ENCODE data around the gene PROC. TPM values are rescaled to one million over a fixed set of nuclear protein-coding genes. Genes with fewer than 3 reads are reported as not detected.

Gene PROC
- total and polyA plus RNA-seq, 9 of the 15 experiments (the other 6 are each of a cell fraction or from before 2014, with no cell fraction given) = not detected

DNA sequence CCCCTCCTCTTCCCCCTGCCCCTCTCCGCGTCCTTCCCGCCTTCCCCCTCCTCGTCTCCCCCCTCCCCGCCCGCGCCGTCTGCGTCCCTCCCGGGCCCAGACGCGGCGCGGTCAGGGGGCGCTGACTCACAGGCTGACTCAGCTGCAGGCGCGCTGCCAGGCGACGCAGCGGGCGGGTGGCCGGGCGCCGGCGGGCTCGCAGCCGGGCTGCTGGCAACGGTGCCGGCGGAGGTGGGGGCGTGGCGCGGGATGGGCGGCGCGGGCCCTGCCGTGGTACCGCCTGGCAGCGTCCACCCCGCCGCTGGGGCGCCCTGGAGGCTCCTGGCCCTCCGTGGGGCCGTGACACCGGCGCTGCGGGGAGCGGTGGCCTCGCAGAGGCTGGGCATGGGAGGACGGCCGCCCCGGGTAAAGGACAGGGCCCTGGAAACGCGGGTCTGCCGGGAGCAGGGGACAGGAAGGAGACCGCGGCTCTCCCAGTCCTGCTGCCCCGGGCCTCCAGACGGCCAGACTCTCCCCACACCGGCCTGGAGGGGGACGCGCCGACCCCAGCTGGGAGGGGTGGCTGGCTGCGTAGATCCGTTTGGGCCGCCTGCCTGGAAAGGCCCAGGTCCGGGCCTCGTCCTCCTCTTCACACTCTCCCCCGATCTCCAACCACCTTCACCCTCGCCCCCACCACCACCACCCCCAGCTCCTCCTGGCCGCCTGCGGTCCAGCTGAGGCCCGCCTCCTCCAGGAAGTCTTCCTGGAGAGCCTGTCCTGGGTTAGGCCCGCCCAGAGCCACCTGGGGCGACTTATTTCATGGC lies 10.0 kb upstream of the PROC start (continued):
- TF ChIP-seq RBFOX2 (IDR thresholded peaks at IDR 0.05; ENCODE audit: low read depth, low read length) (peak; percentile 68), CBX1 (IDR thresholded peaks at IDR 0.05; ENCODE audit: low read depth) (0 out of 2 replicates have a peak, but pooled peaks have one; percentile 34), BRF1 (IDR thresholded peaks at IDR 0.05; ENCODE audit: borderline replicate concordance, extremely low read depth, insufficient read length) (no peak), HDAC2 (IDR thresholded peaks at IDR 0.05) (peak; percentile 92), HNRNPK (IDR thresholded peaks at IDR 0.05; ENCODE audit: low read depth, low read length, poor library complexity, severe bottlenecking) (peak; percentile 91), ZEB2 (IDR thresholded peaks at IDR 0.05) (peak; percentile 40; the same call in 1 of the 2 replicates), SMARCA5 (IDR thresholded peaks at IDR 0.05) (peak; percentile 95), POLR3G (IDR thresholded peaks at IDR 0.05; ENCODE audit: extremely low read depth, insufficient read length, insufficient replicate concordance) (no peak), KLF1 (tag; IDR thresholded peaks at IDR 0.05) (0 out of 2 replicates have a peak, but pooled peaks have one; percentile 23), ETS2 (tag; IDR thresholded peaks at IDR 0.05; ENCODE audit: borderline replicate concordance, poor library complexity, severe bottlenecking) (no peak), NRF1 (conservative IDR thresholded peaks at IDR 0.05 in 1 of 2, IDR thresholded peaks at IDR 0.05 in 1 of 2) (peak in 1 of 2 experiments; percentile 3; a peak in 2 of 4 replicates), SRSF7 (optimal IDR thresholded peaks at IDR 0.05; ENCODE audit: low read depth, low read length) (no peak), RB1 (IDR thresholded peaks at IDR 0.05; ENCODE audit: low read depth) (peak; percentile 93)
- TF ChIP-seq, protein P1, sequence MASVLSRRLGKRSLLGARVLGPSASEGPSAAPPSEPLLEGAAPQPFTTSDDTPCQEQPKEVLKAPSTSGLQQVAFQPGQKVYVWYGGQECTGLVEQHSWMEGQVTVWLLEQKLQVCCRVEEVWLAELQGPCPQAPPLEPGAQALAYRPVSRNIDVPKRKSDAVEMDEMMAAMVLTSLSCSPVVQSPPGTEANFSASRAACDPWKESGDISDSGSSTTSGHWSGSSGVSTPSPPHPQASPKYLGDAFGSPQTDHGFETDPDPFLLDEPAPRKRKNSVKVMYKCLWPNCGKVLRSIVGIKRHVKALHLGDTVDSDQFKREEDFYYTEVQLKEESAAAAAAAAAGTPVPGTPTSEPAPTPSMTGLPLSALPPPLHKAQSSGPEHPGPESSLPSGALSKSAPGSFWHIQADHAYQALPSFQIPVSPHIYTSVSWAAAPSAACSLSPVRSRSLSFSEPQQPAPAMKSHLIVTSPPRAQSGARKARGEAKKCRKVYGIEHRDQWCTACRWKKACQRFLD (CRISPR knock-in tag; IDR thresholded peaks at IDR 0.05) = peak; percentile 88
- TF ChIP-seq, protein P2, sequence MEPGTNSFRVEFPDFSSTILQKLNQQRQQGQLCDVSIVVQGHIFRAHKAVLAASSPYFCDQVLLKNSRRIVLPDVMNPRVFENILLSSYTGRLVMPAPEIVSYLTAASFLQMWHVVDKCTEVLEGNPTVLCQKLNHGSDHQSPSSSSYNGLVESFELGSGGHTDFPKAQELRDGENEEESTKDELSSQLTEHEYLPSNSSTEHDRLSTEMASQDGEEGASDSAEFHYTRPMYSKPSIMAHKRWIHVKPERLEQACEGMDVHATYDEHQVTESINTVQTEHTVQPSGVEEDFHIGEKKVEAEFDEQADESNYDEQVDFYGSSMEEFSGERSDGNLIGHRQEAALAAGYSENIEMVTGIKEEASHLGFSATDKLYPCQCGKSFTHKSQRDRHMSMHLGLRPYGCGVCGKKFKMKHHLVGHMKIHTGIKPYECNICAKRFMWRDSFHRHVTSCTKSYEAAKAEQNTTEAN (CRISPR knock-in tag; IDR thresholded peaks at IDR 0.05) = no peak
- TF ChIP-seq, protein P3, sequence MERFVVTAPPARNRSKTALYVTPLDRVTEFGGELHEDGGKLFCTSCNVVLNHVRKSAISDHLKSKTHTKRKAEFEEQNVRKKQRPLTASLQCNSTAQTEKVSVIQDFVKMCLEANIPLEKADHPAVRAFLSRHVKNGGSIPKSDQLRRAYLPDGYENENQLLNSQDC (CRISPR knock-in tag; IDR thresholded peaks at IDR 0.05) = no peak
- TF ChIP-seq, protein P4, sequence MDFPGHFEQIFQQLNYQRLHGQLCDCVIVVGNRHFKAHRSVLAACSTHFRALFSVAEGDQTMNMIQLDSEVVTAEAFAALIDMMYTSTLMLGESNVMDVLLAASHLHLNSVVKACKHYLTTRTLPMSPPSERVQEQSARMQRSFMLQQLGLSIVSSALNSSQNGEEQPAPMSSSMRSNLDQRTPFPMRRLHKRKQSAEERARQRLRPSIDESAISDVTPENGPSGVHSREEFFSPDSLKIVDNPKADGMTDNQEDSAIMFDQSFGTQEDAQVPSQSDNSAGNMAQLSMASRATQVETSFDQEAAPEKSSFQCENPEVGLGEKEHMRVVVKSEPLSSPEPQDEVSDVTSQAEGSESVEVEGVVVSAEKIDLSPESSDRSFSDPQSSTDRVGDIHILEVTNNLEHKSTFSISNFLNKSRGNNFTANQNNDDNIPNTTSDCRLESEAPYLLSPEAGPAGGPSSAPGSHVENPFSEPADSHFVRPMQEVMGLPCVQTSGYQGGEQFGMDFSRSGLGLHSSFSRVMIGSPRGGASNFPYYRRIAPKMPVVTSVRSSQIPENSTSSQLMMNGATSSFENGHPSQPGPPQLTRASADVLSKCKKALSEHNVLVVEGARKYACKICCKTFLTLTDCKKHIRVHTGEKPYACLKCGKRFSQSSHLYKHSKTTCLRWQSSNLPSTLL (IDR thresholded peaks at IDR 0.05) = no peak
- TF ChIP-seq, protein P5, sequence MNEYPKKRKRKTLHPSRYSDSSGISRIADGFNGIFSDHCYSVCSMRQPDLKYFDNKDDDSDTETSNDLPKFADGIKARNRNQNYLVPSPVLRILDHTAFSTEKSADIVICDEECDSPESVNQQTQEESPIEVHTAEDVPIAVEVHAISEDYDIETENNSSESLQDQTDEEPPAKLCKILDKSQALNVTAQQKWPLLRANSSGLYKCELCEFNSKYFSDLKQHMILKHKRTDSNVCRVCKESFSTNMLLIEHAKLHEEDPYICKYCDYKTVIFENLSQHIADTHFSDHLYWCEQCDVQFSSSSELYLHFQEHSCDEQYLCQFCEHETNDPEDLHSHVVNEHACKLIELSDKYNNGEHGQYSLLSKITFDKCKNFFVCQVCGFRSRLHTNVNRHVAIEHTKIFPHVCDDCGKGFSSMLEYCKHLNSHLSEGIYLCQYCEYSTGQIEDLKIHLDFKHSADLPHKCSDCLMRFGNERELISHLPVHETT (CRISPR knock-in tag; conservative IDR thresholded peaks at IDR 0.05 in 1 of 2, IDR thresholded peaks at IDR 0.05 in 1 of 2) = peak in 1 of 2 experiments; percentile 53; a peak in 1 of 4 replicates
